Lower lobe of right lung (tissue), 2 donors: ENCODE data around the gene TTLL11. TPM values are rescaled to one million over a fixed set of nuclear protein-coding genes. Genes with fewer than 3 reads are reported as not detected.

Experiments used
- ATAC-seq, 2 donors: fragments of 200-7000 bp; cut with Tn5 transposase; one replicate each; pipeline ENCODE4 v1.9.1; 2020 to 2022; ENCODE audit warnings: mild to moderate bottlenecking in 2 of 2, moderate library complexity in 2 of 2
- DNase-seq: peaks from one replicate; pipeline ENCODE4 v3.0.0-alpha.2; 2020
- H3K27ac ChIP-seq: fragments of 200-600 bp; one replicate; pipeline ENCODE4 v1.8.0; 2022
- H3K27me3 ChIP-seq: fragments of 200-600 bp; one replicate; pipeline ENCODE4 v1.8.0; 2022; ENCODE audit warnings: low read depth
- H3K36me3 ChIP-seq: fragments of 200-600 bp; one replicate; pipeline ENCODE4 v1.8.0; 2022; ENCODE audit warnings: mild to moderate bottlenecking
- H3K4me1 ChIP-seq: fragments of 200-600 bp; one replicate; pipeline ENCODE4 v1.8.0; 2022
- H3K4me3 ChIP-seq: fragments of 200-600 bp; one replicate; pipeline ENCODE4 v1.8.0; 2022; ENCODE audit warnings: mild to moderate bottlenecking
- H3K9me3 ChIP-seq: fragments of 200-600 bp; one replicate; pipeline ENCODE4 v1.8.0; 2022
- intact Hi-C: fragments of 100-400 bp; cut with DNase I; formaldehyde crosslinking; loops from one replicate; pipeline ENCODE4 v1.11.0; 2022
- total RNA-seq: library from RNA; stranded (reverse); fragmentation: NEBNext Ultra II Directional; extraction: Animal tissue kit (Norgen Biotek cat#: 25700); gene quantifications from one replicate; pipeline ENCODE4 v1.2.1, GENCODE V29; 2021
- TF ChIP-seq, protein P1 (sequence below): fragments of 200-600 bp; IDR thresholded peaks from one replicate; pipeline ENCODE4 v1.8.0; 2022; ENCODE audit warnings: antibody characterized with exemption, mild to moderate bottlenecking
- donor health status: DM: no; HTN: yes; CAD: no; lungs with severe emphysema.

The TTLL11 gene
- total RNA-seq, 1 donor from 2014 or later, result 11.7 TPM

GRCh38 chr9:122033775-122034373 is 59.2 kb downstream of the TTLL11 start:
- H3K27me3 ChIP-seq, result no peaks in the 10 kb centered on the region
- TF ChIP-seq, protein P1, sequence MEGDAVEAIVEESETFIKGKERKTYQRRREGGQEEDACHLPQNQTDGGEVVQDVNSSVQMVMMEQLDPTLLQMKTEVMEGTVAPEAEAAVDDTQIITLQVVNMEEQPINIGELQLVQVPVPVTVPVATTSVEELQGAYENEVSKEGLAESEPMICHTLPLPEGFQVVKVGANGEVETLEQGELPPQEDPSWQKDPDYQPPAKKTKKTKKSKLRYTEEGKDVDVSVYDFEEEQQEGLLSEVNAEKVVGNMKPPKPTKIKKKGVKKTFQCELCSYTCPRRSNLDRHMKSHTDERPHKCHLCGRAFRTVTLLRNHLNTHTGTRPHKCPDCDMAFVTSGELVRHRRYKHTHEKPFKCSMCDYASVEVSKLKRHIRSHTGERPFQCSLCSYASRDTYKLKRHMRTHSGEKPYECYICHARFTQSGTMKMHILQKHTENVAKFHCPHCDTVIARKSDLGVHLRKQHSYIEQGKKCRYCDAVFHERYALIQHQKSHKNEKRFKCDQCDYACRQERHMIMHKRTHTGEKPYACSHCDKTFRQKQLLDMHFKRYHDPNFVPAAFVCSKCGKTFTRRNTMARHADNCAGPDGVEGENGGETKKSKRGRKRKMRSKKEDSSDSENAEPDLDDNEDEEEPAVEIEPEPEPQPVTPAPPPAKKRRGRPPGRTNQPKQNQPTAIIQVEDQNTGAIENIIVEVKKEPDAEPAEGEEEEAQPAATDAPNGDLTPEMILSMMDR, result no peak
- H3K4me3 ChIP-seq, result no peak overlapping the region
- ATAC-seq (peak; percentile 53 to 70), DNase-seq (no peak)
- H3K36me3 ChIP-seq, result peaks cover 16% of the 10 kb centered on the region
- peaks cover 8% of the 10 kb centered on the region for H3K4me1 ChIP-seq
- intact Hi-C loops, result no loop called here
- H3K9me3 ChIP-seq, result no peaks in the 10 kb centered on the region
- H3K27ac ChIP-seq, result no peak overlapping the region

GRCh38 chr9:122032346-122032745 is 60.8 kb downstream of the TTLL11 start:
- Histone ChIP-seq H3K36me3 (peaks cover 6% of the 10 kb centered on the region), H3K9me3 (no peaks in the 10 kb centered on the region), H3K27me3 (no peaks in the 10 kb centered on the region), H3K4me3 (no peak overlapping the region), H3K4me1 (peaks cover 8% of the 10 kb centered on the region), H3K27ac (no peak overlapping the region)
- TF ChIP-seq, protein P1, result no peak
- ATAC-seq (no peak), DNase-seq (no peak)
- intact Hi-C loops, result no loop called here

GRCh38 chr9:122031776-122032175 is 61.3 kb downstream of the TTLL11 start:
- peaks cover 8% of the 10 kb centered on the region for H3K4me1 ChIP-seq
- intact Hi-C loops, result no loop called here
- peaks cover 3% of the 10 kb centered on the region for H3K36me3 ChIP-seq
- no peak overlapping the region for H3K4me3 ChIP-seq
- H3K9me3 ChIP-seq, result no peaks in the 10 kb centered on the region
- H3K27ac ChIP-seq, result no peak overlapping the region
- TF ChIP-seq, protein P1, result no peak
- DNase-seq (no peak), ATAC-seq (no peak)
- no peaks in the 10 kb centered on the region for H3K27me3 ChIP-seq

DNA sequence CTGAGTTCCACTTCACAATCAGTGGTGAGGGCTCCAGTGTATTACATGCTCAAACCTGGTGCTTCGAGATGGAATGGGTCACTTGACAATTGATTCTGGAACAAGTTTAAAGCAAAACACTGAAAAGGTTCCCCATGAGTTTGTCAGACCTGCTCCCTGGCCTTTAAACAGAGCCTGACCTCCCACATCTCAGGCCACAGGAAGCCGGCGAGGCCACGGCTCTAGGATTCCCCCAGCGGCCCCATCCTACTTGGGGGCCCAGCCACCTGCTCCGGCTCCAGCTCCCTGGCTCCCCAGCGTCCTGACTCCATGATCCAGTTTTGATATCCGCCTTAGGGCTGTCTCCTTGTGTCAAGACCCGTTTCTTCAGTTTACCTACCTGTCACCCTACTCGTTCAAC is 62.0 kb downstream of the TTLL11 start:
- Histone ChIP-seq H3K9me3 (no peaks in the 10 kb centered on the region), H3K4me1 (peaks cover 8% of the 10 kb centered on the region), H3K4me3 (no peak overlapping the region), H3K27ac (no peak overlapping the region), H3K36me3 (no peaks in the 10 kb centered on the region), H3K27me3 (no peaks in the 10 kb centered on the region)
- DNase-seq, result no peak
- ATAC-seq, result peak in 1 of 2 donors; percentile 21
- intact Hi-C loops, result no loop called here
- TF ChIP-seq, protein P1, result no peak

DNA sequence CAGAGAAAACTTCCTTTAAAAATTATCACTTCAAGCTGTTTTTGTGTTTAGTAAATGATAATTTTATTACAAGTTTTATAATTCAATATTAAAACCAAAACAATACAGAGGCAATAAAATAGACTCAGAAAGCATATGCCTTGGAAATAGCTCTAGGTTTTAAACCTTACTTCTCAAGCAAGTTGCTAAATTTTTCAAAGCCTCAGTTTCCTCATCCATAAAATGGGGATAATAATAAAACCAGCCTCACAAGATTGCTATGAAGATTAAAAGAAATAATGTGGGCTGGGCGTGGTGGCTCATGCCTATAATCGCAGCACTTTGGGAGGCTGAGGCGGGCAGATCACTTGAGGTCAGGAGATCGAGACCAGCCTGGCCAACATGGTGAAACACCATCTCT is 62.8 kb downstream of the TTLL11 start:
- Histone ChIP-seq H3K4me1 (peaks cover 8% of the 10 kb centered on the region), H3K9me3 (no peaks in the 10 kb centered on the region), H3K36me3 (no peaks in the 10 kb centered on the region), H3K27me3 (no peaks in the 10 kb centered on the region), H3K4me3 (no peak overlapping the region), H3K27ac (no peak overlapping the region)
- intact Hi-C loops, result no loop called here
- no peak for ATAC-seq
- TF ChIP-seq, protein P1, result no peak
- no peak for DNase-seq
